Type B pancreatic cell (in vitro differentiated cells): ENCODE results near the gene PRKAR1A. TPM values are rescaled to one million over a fixed set of nuclear protein-coding genes. Genes with fewer than 3 reads are reported as not detected.
A peak's percentile ranks its signal among the peaks of the same experiment; 100 is the strongest.

ENCODE experiments used
- DNase-seq: peaks from one replicate; pipeline ENCODE4 v3.0.0; 2021; ENCODE audit warnings: mixed read lengths; ENCODE audit not compliant: unreplicated experiment; ENCODE audit errors: extremely low spot score
- H3K27ac Mint-ChIP-seq: 2 replicates; pipeline ENCODE4 v1.8.0; 2021; ENCODE audit warnings: mild to moderate bottlenecking, mixed read lengths
- H3K27me3 Mint-ChIP-seq: 2 replicates; pipeline ENCODE4 v1.8.0; 2021; ENCODE audit warnings: mixed read lengths
- H3K36me3 Mint-ChIP-seq: 2 replicates; pipeline ENCODE4 v1.8.0; 2021; ENCODE audit warnings: mixed read lengths
- H3K4me1 Mint-ChIP-seq: one replicate; pipeline ENCODE4 v1.8.0; 2021; ENCODE audit warnings: mixed read lengths; ENCODE audit not compliant: unreplicated experiment
- H3K4me3 Mint-ChIP-seq: 2 replicates; pipeline ENCODE4 v1.8.0; 2021; ENCODE audit warnings: mild to moderate bottlenecking, mixed read lengths
- H3K9me3 Mint-ChIP-seq: 2 replicates; pipeline ENCODE4 v1.8.0; 2021; ENCODE audit warnings: mixed read lengths
- total RNA-seq: library from RNA; stranded (reverse); gene quantifications from 2 replicates; pipeline ENCODE4 v1.2.1, GENCODE V29; 2021; ENCODE audit warnings: low replicate concordance
- TF ChIP-seq, protein P1 (sequence below): fragments of 200-600 bp; sonication (generic); conservative IDR thresholded peaks from 2 replicates; pipeline ENCODE4 v1.5.0; 2021; ENCODE audit warnings: antibody characterized with exemption, mild to moderate bottlenecking

The PRKAR1A gene
- total RNA-seq, 1 donor from 2014 or later: 263 TPM

DNA sequence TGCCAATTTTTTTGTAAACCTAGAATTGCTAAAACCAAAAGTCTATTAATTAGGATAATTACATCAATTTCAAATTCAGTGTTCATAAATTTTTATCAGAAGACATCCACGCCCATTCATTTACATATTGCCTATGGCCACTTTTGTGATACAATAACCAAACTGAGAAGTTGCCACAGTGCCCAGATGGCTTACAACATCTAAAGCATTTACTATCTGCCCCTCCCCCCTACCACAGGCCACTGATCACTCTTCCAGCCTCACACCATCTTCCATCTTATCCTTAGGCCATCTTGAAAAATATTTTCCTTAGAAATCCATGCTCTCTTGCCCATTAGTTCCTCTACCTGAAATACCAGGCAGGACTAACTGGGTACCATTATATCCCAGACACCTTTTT lies 6.3 kb upstream of the PRKAR1A start:
- Mint-ChIP-seq H3K4me3 (no peak overlapping the region), H3K27ac (no peak overlapping the region), H3K9me3 (no peaks in the 10 kb centered on the region), H3K36me3 (no peaks in the 10 kb centered on the region), H3K4me1 (peaks cover 13% of the 10 kb centered on the region), H3K27me3 (peaks cover 9% of the 10 kb centered on the region)
- DNase-seq: no peak
- TF ChIP-seq, protein P1, sequence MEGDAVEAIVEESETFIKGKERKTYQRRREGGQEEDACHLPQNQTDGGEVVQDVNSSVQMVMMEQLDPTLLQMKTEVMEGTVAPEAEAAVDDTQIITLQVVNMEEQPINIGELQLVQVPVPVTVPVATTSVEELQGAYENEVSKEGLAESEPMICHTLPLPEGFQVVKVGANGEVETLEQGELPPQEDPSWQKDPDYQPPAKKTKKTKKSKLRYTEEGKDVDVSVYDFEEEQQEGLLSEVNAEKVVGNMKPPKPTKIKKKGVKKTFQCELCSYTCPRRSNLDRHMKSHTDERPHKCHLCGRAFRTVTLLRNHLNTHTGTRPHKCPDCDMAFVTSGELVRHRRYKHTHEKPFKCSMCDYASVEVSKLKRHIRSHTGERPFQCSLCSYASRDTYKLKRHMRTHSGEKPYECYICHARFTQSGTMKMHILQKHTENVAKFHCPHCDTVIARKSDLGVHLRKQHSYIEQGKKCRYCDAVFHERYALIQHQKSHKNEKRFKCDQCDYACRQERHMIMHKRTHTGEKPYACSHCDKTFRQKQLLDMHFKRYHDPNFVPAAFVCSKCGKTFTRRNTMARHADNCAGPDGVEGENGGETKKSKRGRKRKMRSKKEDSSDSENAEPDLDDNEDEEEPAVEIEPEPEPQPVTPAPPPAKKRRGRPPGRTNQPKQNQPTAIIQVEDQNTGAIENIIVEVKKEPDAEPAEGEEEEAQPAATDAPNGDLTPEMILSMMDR: no peak

DNA sequence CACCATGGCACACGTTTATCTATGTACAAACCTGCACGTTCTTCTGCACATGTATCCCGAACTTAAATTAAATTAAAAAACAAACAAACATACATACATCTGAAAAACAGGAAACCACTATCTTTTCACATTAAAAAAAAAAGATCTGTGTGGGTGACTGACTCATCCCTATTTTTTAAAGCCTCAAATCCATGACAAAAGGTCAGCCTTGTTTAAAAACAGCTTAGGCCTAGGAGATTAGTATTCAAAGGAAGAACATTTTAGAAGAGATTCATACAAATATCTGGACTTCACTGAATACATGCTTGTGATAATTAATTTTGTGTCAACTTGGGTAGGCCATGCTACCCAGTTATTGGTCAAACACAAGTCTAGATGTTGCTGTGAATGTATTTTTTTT lies 4.7 kb upstream of the PRKAR1A start:
- TF ChIP-seq, protein P1: no peak
- Mint-ChIP-seq H3K27me3 (no peaks in the 10 kb centered on the region), H3K9me3 (no peaks in the 10 kb centered on the region), H3K4me1 (peaks cover 18% of the 10 kb centered on the region), H3K27ac (no peak overlapping the region), H3K4me3 (no peak overlapping the region), H3K36me3 (no peaks in the 10 kb centered on the region)
- DNase-seq: no peak

DNA sequence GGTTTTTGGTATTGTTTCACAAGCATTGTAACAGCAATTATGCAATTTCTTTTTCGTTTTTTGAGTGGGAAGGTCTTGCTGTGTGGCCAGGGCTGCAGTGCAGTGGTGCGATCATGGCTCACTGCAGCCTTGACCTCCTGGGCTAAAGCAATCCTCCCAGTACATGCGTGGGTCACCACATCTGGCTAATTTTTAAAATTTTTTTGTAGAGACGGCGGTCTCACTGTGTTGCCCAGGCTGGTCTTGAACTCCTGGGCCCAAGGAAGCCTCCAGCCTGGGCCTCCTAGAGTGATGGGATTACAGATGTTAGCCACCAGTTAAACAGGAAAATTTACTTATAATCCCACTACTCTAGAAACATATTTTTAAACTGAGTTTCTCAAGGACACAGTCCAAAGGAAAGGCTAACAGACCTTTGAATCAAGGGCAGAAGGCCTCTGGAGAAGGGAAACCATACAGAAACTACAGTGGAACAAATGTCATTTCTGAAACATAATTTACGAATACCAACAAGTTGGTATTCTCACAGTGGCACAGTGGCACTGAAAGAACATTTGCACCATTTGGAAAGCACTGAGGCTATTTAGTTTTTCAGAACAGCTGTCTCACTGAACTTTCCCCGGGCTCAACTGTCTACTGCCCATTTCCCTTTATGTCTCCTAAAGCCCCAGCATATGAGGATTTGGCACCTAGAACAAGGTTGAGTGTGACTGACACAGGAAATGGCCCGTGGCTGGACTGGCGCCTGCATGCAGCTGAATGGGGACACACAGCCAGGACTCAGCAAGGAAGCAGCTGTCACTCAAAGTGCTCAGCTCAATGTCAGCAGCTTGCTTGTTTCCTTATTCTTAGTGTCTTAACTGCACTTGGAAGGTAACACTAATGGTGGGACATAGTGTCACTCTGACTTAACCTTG lies 2.8 kb upstream of the PRKAR1A start:
- peak overlapping the region; percentile 80 for H3K4me3 Mint-ChIP-seq
- H3K36me3 Mint-ChIP-seq: no peaks in the 10 kb centered on the region
- peak overlapping the region; percentile 100 for H3K27ac Mint-ChIP-seq
- H3K9me3 Mint-ChIP-seq: no peaks in the 10 kb centered on the region
- TF ChIP-seq, protein P1: no peak
- no peaks in the 10 kb centered on the region for H3K27me3 Mint-ChIP-seq
- peaks cover 29% of the 10 kb centered on the region for H3K4me1 Mint-ChIP-seq
- DNase-seq: no peak

DNA sequence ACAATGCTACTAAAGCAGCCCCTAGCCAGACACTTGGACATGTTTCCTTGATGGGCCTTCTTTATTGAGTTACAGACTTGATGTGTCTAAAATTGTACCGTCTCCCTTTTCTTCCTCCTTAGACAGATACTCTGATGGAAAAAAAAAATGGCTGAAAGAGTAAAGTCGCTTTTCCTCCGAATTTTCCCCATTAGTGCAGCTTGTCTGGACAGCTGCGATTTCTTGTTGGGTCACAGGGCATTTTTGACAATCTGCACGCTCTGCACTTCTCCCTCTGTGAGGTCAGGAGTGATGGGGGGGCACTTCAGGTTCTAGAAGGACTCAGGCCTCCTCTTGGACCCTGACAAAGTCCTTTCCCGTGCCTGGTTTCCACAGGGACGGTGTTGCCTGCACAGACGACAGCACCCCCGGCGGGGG lies 968 bp upstream of the PRKAR1A start:
- TF ChIP-seq, protein P1: peak; percentile 36
- H3K4me3 Mint-ChIP-seq: peak overlapping the region; percentile 93
- no peak for DNase-seq
- H3K27me3 Mint-ChIP-seq: no peaks in the 10 kb centered on the region
- peaks cover 40% of the 10 kb centered on the region for H3K4me1 Mint-ChIP-seq
- no peaks in the 10 kb centered on the region for H3K9me3 Mint-ChIP-seq
- H3K36me3 Mint-ChIP-seq: peaks cover 11% of the 10 kb centered on the region
- H3K27ac Mint-ChIP-seq: peak overlapping the region; percentile 100

DNA sequence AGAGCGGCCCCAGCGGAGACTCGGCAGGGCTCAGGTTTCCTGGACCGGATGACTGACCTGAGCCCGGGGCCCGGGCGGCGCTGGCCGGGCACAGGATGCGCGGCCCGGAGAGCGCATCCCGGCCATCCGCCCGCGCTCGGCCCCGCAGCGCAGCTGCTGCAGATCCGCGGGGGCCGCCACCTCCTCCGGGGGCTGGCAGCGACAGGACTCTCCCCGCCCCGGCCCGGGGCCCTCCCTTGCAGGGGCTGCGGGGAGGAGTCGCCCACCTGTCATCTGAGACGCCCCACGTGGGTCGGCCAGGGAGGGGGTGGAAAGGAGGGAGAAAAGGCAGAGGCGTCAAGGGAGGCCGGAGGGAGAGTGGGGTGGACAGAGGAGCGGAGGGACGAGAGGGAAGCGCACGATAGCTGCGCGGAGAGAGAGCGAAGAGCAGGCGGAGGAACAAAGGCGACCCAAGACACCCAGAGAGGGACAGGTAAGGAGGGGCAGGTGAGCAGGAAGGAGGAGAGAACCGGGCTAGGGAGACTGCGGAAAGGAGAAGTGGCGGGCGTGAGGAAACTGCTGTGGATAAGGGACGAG lies 471 bp upstream of the PRKAR1A start:
- Mint-ChIP-seq H3K27ac (peak overlapping the region; percentile 100), H3K36me3 (peaks cover 14% of the 10 kb centered on the region), H3K9me3 (no peaks in the 10 kb centered on the region), H3K4me1 (peaks cover 43% of the 10 kb centered on the region), H3K4me3 (peak overlapping the region; percentile 100), H3K27me3 (no peaks in the 10 kb centered on the region)
- TF ChIP-seq, protein P1: no peak
- DNase-seq: peak; percentile 85
